Activated B cell treated with CpG ODN at 0.5 μM for 24 hours (primary cell): ENCODE measurements around the gene C2orf68. TPM values are rescaled to one million over a fixed set of nuclear protein-coding genes. Genes with fewer than 3 reads are reported as not detected.
A peak's percentile ranks its signal among the peaks of the same experiment; 100 is the strongest.
"Not testable (repeated sequence)": the region's sequence is repeated elsewhere in the genome, so short reads cannot be mapped to it uniquely, and the experiment has no call there.

Experiments used
- ATAC-seq: fragments of 200-7000 bp; cut with Tn5 transposase; one replicate; pipeline ENCODE4 v1.10.0; 2021; ENCODE audit warnings: low read depth, mild to moderate bottlenecking, moderate library complexity
- CTCF ChIA-PET: fragments of 350-600 bp; sonication (Branson Sonifier 250); formaldehyde crosslinking; loops from one replicate; lab custom pipeline; 2021; ENCODE audit warnings: antibody characterized with exemption; lab: Charles Lee
- POLR2A ChIA-PET: fragments of 350-600 bp; sonication (Branson Sonifier 250); formaldehyde crosslinking; loops from one replicate; lab custom pipeline; 2021; ENCODE audit warnings: antibody characterized with exemption; lab: Charles Lee
- DNase-seq: peaks from one replicate; pipeline ENCODE4 v3.0.0; 2022
- H3K27ac Mint-ChIP-seq: one replicate; pipeline ENCODE4 v1.8.0; 2020; ENCODE audit warnings: mixed read lengths
- H3K27me3 Mint-ChIP-seq: one replicate; pipeline ENCODE4 v1.8.0; 2021; ENCODE audit warnings: mixed read lengths
- H3K36me3 Mint-ChIP-seq: one replicate; pipeline ENCODE4 v1.8.0; 2021; ENCODE audit warnings: low read depth, mixed read lengths
- H3K4me1 Mint-ChIP-seq: one replicate; pipeline ENCODE4 v1.8.0; 2021; ENCODE audit warnings: mixed read lengths
- H3K4me3 Mint-ChIP-seq: one replicate; pipeline ENCODE4 v1.8.0; 2020; ENCODE audit warnings: mild to moderate bottlenecking, mixed read lengths
- H3K9me3 Mint-ChIP-seq: one replicate; pipeline ENCODE4 v1.8.0; 2020; ENCODE audit warnings: mixed read lengths
- CTCF ChIP-seq: fragments of 200-600 bp; IDR thresholded peaks from one replicate; pipeline ENCODE4 v1.8.0; 2022; ENCODE audit warnings: antibody characterized with exemption, mild to moderate bottlenecking
- intact Hi-C: fragments of 100-400 bp; cut with micrococcal nuclease; formaldehyde crosslinking; loops from one replicate; pipeline ENCODE4 v1.15.1; 2024
- total RNA-seq: library from RNA; stranded (reverse); gene quantifications from 2 replicates; pipeline ENCODE4 v1.2.3, GENCODE V29; 2022

Gene C2orf68
- total RNA-seq, 1 donor from 2014 or later: 61.5 TPM

GRCh38 chr2:85566265-85566664, 45.6 kb downstream of the C2orf68 start:
- TF ChIP-seq CTCF: no peak
- Mint-ChIP-seq H3K27me3 (no peaks in the 10 kb centered on the region), H3K9me3 (no peaks in the 10 kb centered on the region), H3K27ac (no peak overlapping the region), H3K4me3 (no peak overlapping the region), H3K4me1 (peaks cover 20% of the 10 kb centered on the region), H3K36me3 (peaks cover 3% of the 10 kb centered on the region)
- DNase-seq (no peak), ATAC-seq (no peak)
- ChIA-PET CTCF (no interaction called here), POLR2A (interaction anchor here (0.6 to 1.1 kb wide), 2 partner anchors 10 to 29 kb away, joined by 3 to 10 read pairs; partner anchors contain the start of gene RNF181)
- intact Hi-C loops: no loop called here

- intact Hi-C loops: no loop called here
- ChIA-PET POLR2A (interaction anchor here (0.6 to 4.1 kb wide), 7 partner anchors 14 to 162 kb away, joined by 3 to 23 read pairs (median 4); partner anchors contain the start of genes C2orf68 and TMEM150A), CTCF (no interaction called here)
- H3K9me3 Mint-ChIP-seq: no peaks in the 10 kb centered on the region
- no peaks in the 10 kb centered on the region for H3K27me3 Mint-ChIP-seq
- H3K4me1 Mint-ChIP-seq: peaks cover 35% of the 10 kb centered on the region
- peaks cover 13% of the 10 kb centered on the region for H3K36me3 Mint-ChIP-seq
- peak overlapping the region; percentile 62 for H3K27ac Mint-ChIP-seq
- peak overlapping the region; percentile 19 for H3K4me3 Mint-ChIP-seq
- TF ChIP-seq CTCF: no peak
- peak; percentile 41 for ATAC-seq
- no peak for DNase-seq
These were observed 47.7 kb downstream of the C2orf68 start for GRCh38 chr2:85564144-85564563.

- peaks cover 38% of the 10 kb centered on the region for H3K4me1 Mint-ChIP-seq
- H3K27ac Mint-ChIP-seq: peak within 1 kb of the TSS; percentile 98
- peak within 1 kb of the TSS; percentile 98 for H3K4me3 Mint-ChIP-seq
- ChIA-PET POLR2A (interaction anchor here (0.5 to 5.5 kb wide), 25 partner anchors 9 to 672 kb away, joined by 3 to 68 read pairs (median 6); partner anchors contain the start of genes C2orf68, ELMOD3, MAT2A and RETSAT), CTCF (interaction anchor here (1.0 to 2.1 kb wide), 3 partner anchors 9 to 141 kb away, joined by 3 to 12 read pairs (median 8); no protein-coding TSS in a partner anchor)
- no peaks in the 10 kb centered on the region for H3K27me3 Mint-ChIP-seq
- peak; percentile 84 for DNase-seq
- TF ChIP-seq CTCF: no peak
- peaks cover 34% of the 10 kb centered on the region for H3K36me3 Mint-ChIP-seq
- ATAC-seq: peak; percentile 88
- no peaks in the 10 kb centered on the region for H3K9me3 Mint-ChIP-seq
- intact Hi-C loops: loop anchor here (1.0 to 2.0 kb wide), 9 partner anchors 9 to 233 kb away; partner anchors contain the start of genes C2orf68, ELMOD3, MAT2A and RETSAT
These were observed 50.3 kb downstream of the C2orf68 start, which contains the start of gene GGCX for GRCh38 chr2:85561280-85562212. Gene GGCX (minus strand): TSS chr2:85561493. CDS start chr2:85561428, 65 bp downstream.

GRCh38 chr2:85560812-85561279, 51.0 kb downstream of the C2orf68 start:
- TF ChIP-seq CTCF: no peak
- Mint-ChIP-seq H3K27ac (peak overlapping the region; percentile 98), H3K9me3 (no peaks in the 10 kb centered on the region), H3K4me3 (peak overlapping the region; percentile 98), H3K4me1 (peaks cover 38% of the 10 kb centered on the region), H3K27me3 (no peaks in the 10 kb centered on the region), H3K36me3 (peaks cover 40% of the 10 kb centered on the region)
- intact Hi-C loops: loop anchor here (1.0 to 2.0 kb wide), 9 partner anchors 9 to 232 kb away; partner anchors contain the start of genes C2orf68, ELMOD3, MAT2A and RETSAT
- ChIA-PET POLR2A (interaction anchor here (0.5 to 5.5 kb wide), 22 partner anchors 9 to 640 kb away, joined by 3 to 68 read pairs (median 6); partner anchors contain the start of genes C2orf68, ELMOD3, MAT2A and RETSAT), CTCF (interaction anchor here (0.6 to 2.1 kb wide), 4 partner anchors 9 to 167 kb away, joined by 3 to 12 read pairs (median 6); no protein-coding TSS in a partner anchor)
- no peak for ATAC-seq
- DNase-seq: no peak

GRCh38 chr2:85560403-85560726, 51.5 kb downstream of the C2orf68 start:
- Mint-ChIP-seq H3K4me1 (peaks cover 38% of the 10 kb centered on the region), H3K36me3 (peaks cover 43% of the 10 kb centered on the region), H3K27ac (peak overlapping the region; percentile 98), H3K4me3 (peak overlapping the region; percentile 98)
- not testable (repeated sequence) for DNase-seq, ATAC-seq, H3K9me3 Mint-ChIP-seq, H3K27me3 Mint-ChIP-seq
- POLR2A ChIA-PET: interaction anchor here (0.6 to 5.5 kb wide), 18 partner anchors 8 to 232 kb away, joined by 3 to 68 read pairs (median 8); partner anchors contain the start of genes C2orf68, ELMOD3, MAT2A and RETSAT
- intact Hi-C loops: loop anchor here (2.0 kb wide), 2 partner anchors 142 to 232 kb away; partner anchors contain the start of gene SH2D6
- CTCF ChIA-PET: interaction anchor here (0.6 to 2.1 kb wide), 4 partner anchors 8 to 167 kb away, joined by 3 to 12 read pairs (median 6); no protein-coding TSS in a partner anchor
